Heart left ventricle (tissue), 16 donors: ENCODE measurements around the gene MPPED1. TPM values are rescaled to one million over a fixed set of nuclear protein-coding genes. Genes with fewer than 3 reads are reported as not detected.

Experiments
- ATAC-seq, 4 donors: fragments of 200-7000 bp; cut with Tn5 transposase; one replicate each; pipeline ENCODE4 v1.9.1; 2020 to 2022; ENCODE audit warnings: moderate library complexity in 4 of 4, mild to moderate bottlenecking in 3 of 4, moderate number of reproducible peaks in 1 of 4
- DNase-seq, 5 donors: peaks; one replicate each; pipeline ENCODE4 v3.0.0-alpha.2; 2020
- H3K27ac ChIP-seq, 12 donors: fragments of 200-600 bp; sonication (generic) in 4 of 12; one replicate each; pipeline versions ENCODE4 v1.5.0 to v1.8.0; 2016 to 2022; ENCODE audit warnings: mild to moderate bottlenecking in 2 of 12
- H3K27me3 ChIP-seq, 9 donors: fragments of 200-600 bp; sonication (generic) in 2 of 9; one replicate each; pipeline versions ENCODE4 v1.5.1 to v1.8.0; 2016 to 2022; ENCODE audit warnings: mild to moderate bottlenecking in 3 of 9
- H3K36me3 ChIP-seq, 9 donors: fragments of 200-600 bp; sonication (generic) in 2 of 9; one replicate each; pipeline versions ENCODE4 v1.5.0 to v1.8.0; 2018 to 2022; ENCODE audit warnings: mild to moderate bottlenecking in 2 of 9
- H3K4me1 ChIP-seq, 12 donors: fragments of 200-600 bp; sonication (generic) in 4 of 12; one replicate each; pipeline versions ENCODE4 v1.5.0 to v1.8.0; 2016 to 2022; ENCODE audit warnings: mild to moderate bottlenecking in 3 of 12
- H3K4me3 ChIP-seq, 12 donors: fragments of 200-600 bp; sonication (generic) in 4 of 12; one replicate each; pipeline versions ENCODE4 v1.5.0 to v1.8.0; 2017 to 2022; ENCODE audit warnings: mild to moderate bottlenecking in 9 of 12, moderate library complexity in 4 of 12
- H3K9me3 ChIP-seq, 12 donors: fragments of 200-600 bp; sonication (generic) in 4 of 12; one replicate each; pipeline versions ENCODE4 v1.5.0 to v1.8.0; 2016 to 2022; ENCODE audit warnings: mild to moderate bottlenecking in 1 of 12
- POLR2A ChIP-seq, 2 donors: fragments of 450-650 bp; IDR thresholded peaks; one replicate each; pipeline ENCODE4 v1.6.1; 2017; ENCODE audit warnings: antibody characterized with exemption in 2 of 2, mild to moderate bottlenecking in 2 of 2, moderate library complexity in 2 of 2
- WGBS, 4 donors: extraction: QIAGEN DNeasy Blood & Tissue Kit in 2 of 4; methylation state at CpG; one replicate each; pipeline versions ENCODE4 v1.1.5 to v1.1.7; 2013 to 2018; 5-methylcytosine and 5-hydroxymethylcytosine counted together
- intact Hi-C, 10 donors: fragments of 100-400 bp; cut with DNase I; formaldehyde crosslinking; loops; one replicate each; pipeline versions ENCODE4 v1.11.1 to v1.14.2; 2022
- polyA plus RNA-seq, 2 donors: library from polyadenylated mRNA; stranded (reverse); fragments of 200-250 nt; gene quantifications; one replicate each; pipeline ENCODE4 v1.2.3, GENCODE V29; 2013
- total RNA-seq, 9 donors: library from RNA; depleted of rRNA in 2 of 9; stranded (reverse); fragments of >200 nt in 2 of 9; fragmentation: NEBNext Ultra II Directional in 3 of 9; extraction: Animal tissue kit (Norgen Biotek cat#: 25700) in 3 of 9; gene quantifications; one replicate each; pipeline versions ENCODE4 v1.1.0 to v1.2.4, GENCODE V29; 2016 to 2023
- TF ChIP-seq, protein P1 (sequence below), 12 donors: fragments of 200-600 bp; sonication (generic) in 4 of 12; IDR thresholded peaks; one replicate each; pipeline versions ENCODE4 v1.5.0 to v1.8.0; 2018 to 2022; ENCODE audit warnings: antibody characterized with exemption in 12 of 12, mild to moderate bottlenecking in 5 of 12
- donor health status: ischemic (EF 13 %, LVEDD 7.1; RV severe dilation, severe dysfunction).
- donor health status: healthy with polysubstance abuse.
- donor health status: DM: no; HTN: yes; CAD: no.
- donor health status: DM: no; HTN: no; CAD: no.
- donor health status: ischemic (EF 25% LVEDD 6.9; RV normal size, moderate dysfunction).
- donor health status: ischemic (EF 25% LVEDD 5.7; RV mildly dilated, moderate dysfunction).
- donor health status: healthy.
- donor health status: DM: yes; HTN: yes; CAD: no.
- donor health status: ischemic (EF 35%, LVEDD 5.7; RV mildly dilated, moderate dysfunction).
- donor health status: nonischemic (EF 11% LVEDD 7.7; RV severe dilation, severe dysfunction).
- donor health status: DM: yes; HTN: yes; CAD: no.
- donor health status: PGD.
- donor health status: ischemic (EF 29% LVEDD 5.4; RV normal size, mild dysfunction).
- donor health status: nonischemic (EF 23%, LVEDD 6.1; RV moderate dilation, normal function).

MPPED1 gene
- total and polyA plus RNA-seq, 11 donors: 0.12 TPM; not detected in 10

DNA sequence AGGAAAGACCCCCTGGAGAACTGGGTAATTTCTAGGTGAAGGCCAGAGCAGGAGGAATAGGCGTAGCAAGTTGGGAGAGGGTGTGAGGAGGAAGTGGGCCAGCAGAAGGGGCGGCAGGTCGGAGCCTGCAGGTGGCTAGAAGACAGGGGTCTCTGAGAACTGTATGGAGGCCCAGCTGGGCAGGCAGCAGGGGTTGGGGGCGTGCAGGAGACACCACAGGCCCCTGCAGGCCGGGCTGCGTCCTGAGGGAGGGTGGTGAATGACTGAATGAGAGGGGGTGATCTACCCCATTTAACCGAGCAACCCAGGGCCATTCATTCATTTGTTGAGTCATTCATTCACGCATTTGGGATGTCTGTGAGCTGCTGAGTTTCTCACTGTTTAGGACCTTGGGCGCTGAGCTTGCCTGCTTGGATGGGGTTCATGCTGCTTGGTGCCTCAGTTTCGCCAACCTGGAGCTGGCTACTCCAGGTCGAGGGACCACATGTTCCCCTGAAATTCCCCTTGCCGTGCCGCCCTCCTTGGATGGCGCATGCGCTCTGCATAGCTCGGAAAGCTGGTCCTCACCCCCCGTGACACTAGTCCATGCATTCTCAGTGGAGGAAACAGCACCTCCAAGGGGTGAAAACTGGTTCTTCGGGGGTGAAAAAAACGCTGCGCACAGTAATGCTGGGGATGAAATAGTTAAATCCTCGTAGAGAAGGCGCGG is 15.6 kb downstream of the MPPED1 start:
- H3K27ac ChIP-seq: no peak overlapping the region
- TF ChIP-seq POLR2A (IDR thresholded peaks at IDR 0.05): no peak
- TF ChIP-seq, protein P1, sequence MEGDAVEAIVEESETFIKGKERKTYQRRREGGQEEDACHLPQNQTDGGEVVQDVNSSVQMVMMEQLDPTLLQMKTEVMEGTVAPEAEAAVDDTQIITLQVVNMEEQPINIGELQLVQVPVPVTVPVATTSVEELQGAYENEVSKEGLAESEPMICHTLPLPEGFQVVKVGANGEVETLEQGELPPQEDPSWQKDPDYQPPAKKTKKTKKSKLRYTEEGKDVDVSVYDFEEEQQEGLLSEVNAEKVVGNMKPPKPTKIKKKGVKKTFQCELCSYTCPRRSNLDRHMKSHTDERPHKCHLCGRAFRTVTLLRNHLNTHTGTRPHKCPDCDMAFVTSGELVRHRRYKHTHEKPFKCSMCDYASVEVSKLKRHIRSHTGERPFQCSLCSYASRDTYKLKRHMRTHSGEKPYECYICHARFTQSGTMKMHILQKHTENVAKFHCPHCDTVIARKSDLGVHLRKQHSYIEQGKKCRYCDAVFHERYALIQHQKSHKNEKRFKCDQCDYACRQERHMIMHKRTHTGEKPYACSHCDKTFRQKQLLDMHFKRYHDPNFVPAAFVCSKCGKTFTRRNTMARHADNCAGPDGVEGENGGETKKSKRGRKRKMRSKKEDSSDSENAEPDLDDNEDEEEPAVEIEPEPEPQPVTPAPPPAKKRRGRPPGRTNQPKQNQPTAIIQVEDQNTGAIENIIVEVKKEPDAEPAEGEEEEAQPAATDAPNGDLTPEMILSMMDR (IDR thresholded peaks at IDR 0.05): no peak
- no peak overlapping the region for H3K4me3 ChIP-seq
- no peaks in the 10 kb centered on the region for H3K9me3 ChIP-seq
- no peaks in the 10 kb centered on the region for H3K36me3 ChIP-seq
- ATAC-seq (no peak), DNase-seq (peak in 1 of 5 donors; percentile 31)
- peaks cover 0 to 76% (median 17%) of the 10 kb centered on the region in 9 donors for H3K27me3 ChIP-seq
- no peaks in the 10 kb centered on the region for H3K4me1 ChIP-seq
- WGBS, 4 donors: 69 to 72% (median 71%) methylated on average over 23 of the region's 23 CpGs
- intact Hi-C loops: no loop called here

DNA sequence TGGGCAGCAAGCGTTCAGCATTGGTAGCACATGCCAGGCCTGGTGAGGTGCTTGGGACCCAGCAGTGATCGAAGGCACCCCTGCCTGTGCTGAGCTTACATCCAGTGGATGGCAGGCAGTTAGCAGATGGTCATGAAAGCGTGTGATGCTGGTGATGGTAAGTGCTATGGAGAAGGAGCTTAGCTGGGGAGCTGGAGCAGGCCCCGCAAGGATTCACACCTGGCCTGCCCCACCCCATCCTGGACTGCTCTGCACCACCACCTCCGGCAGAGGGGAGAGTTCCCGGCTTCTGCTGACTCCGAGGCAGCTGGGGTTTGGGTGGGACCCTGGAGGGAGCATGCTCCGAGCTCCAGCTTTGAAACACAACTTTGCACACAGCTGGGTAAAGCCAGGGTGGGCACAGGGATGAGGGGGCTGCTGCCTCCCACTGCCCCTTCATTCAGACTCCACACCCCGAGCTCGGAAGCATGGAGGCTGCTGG is 16.2 kb downstream of the MPPED1 start:
- H3K27me3 ChIP-seq: peaks cover 0 to 73% (median 17%) of the 10 kb centered on the region in 9 donors
- TF ChIP-seq, protein P1 (IDR thresholded peaks at IDR 0.05): no peak
- TF ChIP-seq POLR2A (IDR thresholded peaks at IDR 0.05): no peak
- H3K9me3 ChIP-seq: no peaks in the 10 kb centered on the region
- H3K4me3 ChIP-seq: no peak overlapping the region
- 47 to 64% (median 49%) methylated on average over 9 to 10 of the region's 10 CpGs for WGBS, 4 donors
- no peak overlapping the region for H3K27ac ChIP-seq
- intact Hi-C loops: no loop called here
- H3K36me3 ChIP-seq: no peaks in the 10 kb centered on the region
- DNase-seq (peak in 1 of 5 donors; percentile 46), ATAC-seq (no peak)
- no peaks in the 10 kb centered on the region for H3K4me1 ChIP-seq

DNA sequence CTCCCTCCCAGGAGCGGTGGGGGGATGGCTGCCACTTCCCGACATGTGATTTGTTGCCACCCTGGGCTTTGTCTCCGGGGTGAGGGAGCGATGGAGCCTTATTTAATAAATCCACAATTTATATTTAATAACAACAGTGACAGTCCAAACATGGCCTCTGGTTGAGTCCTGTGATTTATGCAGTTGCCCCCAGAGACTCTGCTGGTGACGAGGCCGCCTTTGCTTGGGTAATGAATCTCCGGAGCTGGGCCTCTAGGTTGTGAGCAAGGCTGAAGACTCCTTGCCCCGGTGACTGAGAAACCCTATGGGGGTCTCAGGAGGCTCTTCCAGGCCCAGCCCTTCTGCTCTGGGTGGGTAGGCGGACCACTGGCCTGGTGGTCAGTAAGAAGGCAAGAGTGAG is 16.7 kb downstream of the MPPED1 start:
- 68 to 89% (median 82%) methylated on average over 9 of the region's 9 CpGs for WGBS, 4 donors
- TF ChIP-seq POLR2A (IDR thresholded peaks at IDR 0.05): no peak
- TF ChIP-seq, protein P1 (IDR thresholded peaks at IDR 0.05): no peak
- Histone ChIP-seq H3K27me3 (peaks cover 0 to 69% (median 17%) of the 10 kb centered on the region in 9 donors), H3K4me1 (no peaks in the 10 kb centered on the region), H3K27ac (no peak overlapping the region), H3K4me3 (no peak overlapping the region), H3K36me3 (no peaks in the 10 kb centered on the region), H3K9me3 (no peaks in the 10 kb centered on the region)
- intact Hi-C loops: no loop called here
- ATAC-seq (no peak), DNase-seq (peak in 1 of 5 donors; percentile 47)

DNA sequence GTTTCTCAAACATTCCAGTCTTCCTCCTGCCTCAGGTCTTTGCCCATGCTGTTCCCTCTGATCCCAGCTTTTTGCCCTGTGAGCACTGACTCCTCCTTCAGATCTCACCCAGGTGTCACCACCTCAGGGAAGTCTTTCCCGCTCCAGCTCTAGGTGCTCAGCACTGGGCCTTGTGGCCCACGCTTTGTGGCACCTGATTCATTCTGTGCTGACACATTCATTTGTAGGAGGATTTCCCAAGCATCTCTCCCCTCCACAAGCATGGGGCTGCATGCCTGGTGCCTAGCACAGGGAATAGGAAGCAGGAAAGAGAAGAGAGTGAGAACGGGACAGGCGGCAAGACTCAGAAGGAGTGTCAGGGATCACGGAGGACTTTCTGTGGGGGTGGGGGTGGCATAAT is 17.6 kb downstream of the MPPED1 start:
- no peaks in the 10 kb centered on the region for H3K36me3 ChIP-seq
- DNase-seq (no peak), ATAC-seq (no peak)
- no peak overlapping the region for H3K4me3 ChIP-seq
- H3K27ac ChIP-seq: no peak overlapping the region
- no peaks in the 10 kb centered on the region for H3K9me3 ChIP-seq
- peaks cover 0 to 76% (median 17%) of the 10 kb centered on the region in 9 donors for H3K27me3 ChIP-seq
- intact Hi-C loops: no loop called here
- no peaks in the 10 kb centered on the region for H3K4me1 ChIP-seq
- TF ChIP-seq, protein P1 (IDR thresholded peaks at IDR 0.05): no peak
- no peak for TF ChIP-seq POLR2A (IDR thresholded peaks at IDR 0.05)
- 81 to 86% (median 83%) methylated on average over 5 of the region's 5 CpGs for WGBS, 4 donors
